IPS DF 6.9 (cell line): ENCODE data around the gene PARD6A.

Experiments
- DNase-seq: peaks from one replicate; pipeline ENCODE4 v3.0.0-alpha.2; 2013; ENCODE audit warnings: low read depth, low spot score
- H3K27ac ChIP-seq: one replicate; pipeline ENCODE4 v1.5.1; 2013; ENCODE audit warnings: low read length, control low read depth
- H3K27me3 ChIP-seq: 2 replicates; pipeline ENCODE4 v1.6.1; 2013; ENCODE audit warnings: mild to moderate bottlenecking, low read length; ENCODE audit not compliant: control insufficient read depth, insufficient read depth
- H3K36me3 ChIP-seq: 2 replicates; pipeline ENCODE4 v1.6.1; 2013; ENCODE audit warnings: low read length; ENCODE audit not compliant: control insufficient read depth, insufficient read depth
- H3K4me1 ChIP-seq: 2 replicates; pipeline ENCODE4 v1.6.1; 2013; ENCODE audit warnings: low read length; ENCODE audit not compliant: control insufficient read depth, insufficient read depth
- H3K4me3 ChIP-seq: 2 replicates; pipeline ENCODE4 v1.5.1; 2013; ENCODE audit warnings: mild to moderate bottlenecking, low read length
- H3K9me3 ChIP-seq: 2 replicates; pipeline ENCODE4 v1.6.1; 2013; ENCODE audit warnings: low read length, inconsistent platforms; ENCODE audit not compliant: control insufficient read depth, insufficient read depth
- WGBS: extraction: QIAGEN DNeasy Blood & Tissue Kit; methylation state at CpG from one replicate; pipeline ENCODE4 v1.1.7; 2013; ENCODE audit warnings: mixed read lengths, missing lambda C conversion rate; ENCODE audit not compliant: insufficient read length, insufficient coverage; 5-methylcytosine and 5-hydroxymethylcytosine counted together

The PARD6A gene

DNA sequence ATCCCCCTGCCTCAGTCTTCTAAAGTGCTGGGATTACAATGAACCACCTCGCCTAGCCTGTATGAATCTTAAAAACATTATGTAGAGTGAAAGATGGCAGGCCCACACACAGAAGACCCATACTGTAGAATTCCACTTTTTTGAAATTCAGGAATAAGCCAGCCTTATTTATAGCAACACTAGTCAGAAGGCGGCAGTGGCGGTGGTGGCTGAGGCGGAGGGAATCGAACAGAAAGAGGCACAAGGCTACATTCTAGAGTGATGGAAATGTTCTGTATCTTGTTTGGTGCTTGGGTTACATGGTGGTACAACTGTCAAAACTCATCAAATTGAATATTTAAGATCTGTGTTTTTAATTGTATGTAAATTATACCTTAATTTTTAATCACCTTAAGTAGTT lies 47.0 kb downstream of the PARD6A start:
- Histone ChIP-seq H3K4me1 (no peaks in the 10 kb centered on the region), H3K4me3 (no peak overlapping the region), H3K9me3 (no peaks in the 10 kb centered on the region), H3K27me3 (no peaks in the 10 kb centered on the region), H3K36me3 (no peaks in the 10 kb centered on the region), H3K27ac (no peak overlapping the region)
- WGBS, result no CpG with 5 or more reads among the region's 5 CpGs
- DNase-seq, result no peak

DNA sequence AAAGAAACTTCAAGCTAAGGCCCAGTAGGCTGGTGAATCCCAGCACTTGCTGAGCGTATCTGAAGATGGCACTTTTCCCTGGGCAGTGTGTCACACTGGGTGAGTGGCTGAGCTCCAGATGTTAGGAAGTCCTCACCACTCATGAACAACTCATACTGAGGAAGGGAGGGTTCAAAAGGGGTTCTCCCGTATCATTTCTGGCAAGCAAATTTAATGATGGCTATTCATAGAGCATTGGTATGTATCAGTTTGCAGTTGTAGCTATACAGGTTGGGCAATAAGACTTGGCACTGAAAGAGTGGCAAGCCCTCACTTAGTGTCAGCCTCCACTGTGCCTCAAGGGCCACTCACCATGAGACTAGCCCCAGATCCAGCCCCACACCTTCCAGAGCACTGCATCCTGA lies 47.6 kb downstream of the PARD6A start:
- no CpG with 5 or more reads among the region's 2 CpGs for WGBS
- Histone ChIP-seq H3K27ac (no peak overlapping the region), H3K4me3 (no peak overlapping the region), H3K4me1 (no peaks in the 10 kb centered on the region), H3K36me3 (no peaks in the 10 kb centered on the region), H3K27me3 (no peaks in the 10 kb centered on the region), H3K9me3 (no peaks in the 10 kb centered on the region)
- DNase-seq, result no peak

DNA sequence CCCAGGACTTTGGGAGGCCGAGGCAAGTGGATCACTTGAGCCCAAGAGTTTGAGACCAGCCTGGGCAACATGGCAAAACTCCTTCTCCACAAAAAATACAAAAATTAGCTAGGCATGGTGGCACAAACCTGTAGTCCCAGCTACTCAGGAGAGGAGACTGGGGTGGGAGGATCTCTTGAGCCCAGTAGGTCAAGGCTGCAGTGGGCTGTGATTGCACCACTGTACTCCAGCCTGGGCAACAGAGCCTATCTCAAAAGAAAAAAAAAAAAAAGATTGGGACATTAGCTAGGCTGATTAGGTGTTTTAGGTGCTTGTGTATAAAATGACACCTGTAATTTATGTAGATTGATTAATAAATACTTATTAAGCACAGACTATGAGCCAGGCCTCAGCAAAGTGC lies 48.3 kb downstream of the PARD6A start:
- no peak for DNase-seq
- H3K27ac ChIP-seq, result no peak overlapping the region
- no peak overlapping the region for H3K4me3 ChIP-seq
- no peaks in the 10 kb centered on the region for H3K27me3 ChIP-seq
- no CpG with 5 or more reads among the region's 1 CpG for WGBS
- H3K9me3 ChIP-seq, result no peaks in the 10 kb centered on the region
- H3K4me1 ChIP-seq, result peaks cover 2% of the 10 kb centered on the region; the same call in 1 of the 2 replicates
- no peaks in the 10 kb centered on the region for H3K36me3 ChIP-seq

- peaks cover 2% of the 10 kb centered on the region; the same call in 1 of the 2 replicates for H3K4me1 ChIP-seq
- WGBS, result no CpG with 5 or more reads among the region's 6 CpGs
- H3K9me3 ChIP-seq, result no peaks in the 10 kb centered on the region
- no peak for DNase-seq
- H3K27ac ChIP-seq, result no peak overlapping the region
- H3K27me3 ChIP-seq, result no peaks in the 10 kb centered on the region
- no peaks in the 10 kb centered on the region for H3K36me3 ChIP-seq
- no peak overlapping the region for H3K4me3 ChIP-seq
Observed at GRCh38 chr16:67710607-67711006, 49.8 kb downstream of the PARD6A start.
